Dedifferentiated amniotic fluid mesenchymal stem cell (primary cell): ENCODE results near the gene POLR2L.

Experiments
- DNase-seq: peaks from one replicate; pipeline ENCODE4 v3.0.0-alpha.2; 2016; ENCODE audit errors: extremely low spot score

The POLR2L gene

DNA sequence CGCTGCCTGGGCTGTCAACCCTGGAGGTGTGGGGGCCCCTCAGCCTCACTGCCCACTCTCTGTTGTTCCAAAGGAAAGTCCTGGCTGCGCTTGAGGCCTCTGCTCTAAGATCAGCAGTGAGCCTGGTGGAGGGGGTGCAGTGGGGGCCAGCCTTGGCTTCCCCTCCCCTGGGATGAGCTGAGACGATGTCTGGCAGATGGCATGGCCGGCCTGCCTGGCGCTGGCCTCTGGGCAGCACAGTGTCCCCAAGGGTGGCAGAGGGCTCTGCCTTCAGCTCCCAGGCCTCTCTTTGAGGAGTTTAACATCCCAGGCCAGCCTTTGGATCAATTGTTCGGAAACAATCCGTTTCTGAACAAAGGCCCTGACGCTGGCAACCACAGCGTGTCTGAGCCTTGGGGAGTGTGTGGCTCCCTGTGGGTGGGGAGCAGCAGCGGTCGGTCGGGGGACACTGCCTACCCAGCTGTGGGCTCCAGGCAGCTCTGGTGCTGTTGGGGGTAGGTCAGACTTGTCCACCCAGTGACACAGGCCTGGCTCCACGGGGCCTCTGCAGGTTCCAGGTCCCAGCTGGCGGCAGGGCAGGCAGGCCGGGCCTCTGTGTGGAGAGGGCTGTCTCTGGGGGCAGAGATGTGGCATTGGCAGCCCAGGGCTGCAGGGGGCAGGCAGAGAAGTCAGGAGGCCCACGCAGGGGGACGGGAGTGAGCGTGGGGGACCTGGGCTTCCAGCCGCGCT is 12.4 kb upstream of the POLR2L start:
- DNase-seq: no peak

DNA sequence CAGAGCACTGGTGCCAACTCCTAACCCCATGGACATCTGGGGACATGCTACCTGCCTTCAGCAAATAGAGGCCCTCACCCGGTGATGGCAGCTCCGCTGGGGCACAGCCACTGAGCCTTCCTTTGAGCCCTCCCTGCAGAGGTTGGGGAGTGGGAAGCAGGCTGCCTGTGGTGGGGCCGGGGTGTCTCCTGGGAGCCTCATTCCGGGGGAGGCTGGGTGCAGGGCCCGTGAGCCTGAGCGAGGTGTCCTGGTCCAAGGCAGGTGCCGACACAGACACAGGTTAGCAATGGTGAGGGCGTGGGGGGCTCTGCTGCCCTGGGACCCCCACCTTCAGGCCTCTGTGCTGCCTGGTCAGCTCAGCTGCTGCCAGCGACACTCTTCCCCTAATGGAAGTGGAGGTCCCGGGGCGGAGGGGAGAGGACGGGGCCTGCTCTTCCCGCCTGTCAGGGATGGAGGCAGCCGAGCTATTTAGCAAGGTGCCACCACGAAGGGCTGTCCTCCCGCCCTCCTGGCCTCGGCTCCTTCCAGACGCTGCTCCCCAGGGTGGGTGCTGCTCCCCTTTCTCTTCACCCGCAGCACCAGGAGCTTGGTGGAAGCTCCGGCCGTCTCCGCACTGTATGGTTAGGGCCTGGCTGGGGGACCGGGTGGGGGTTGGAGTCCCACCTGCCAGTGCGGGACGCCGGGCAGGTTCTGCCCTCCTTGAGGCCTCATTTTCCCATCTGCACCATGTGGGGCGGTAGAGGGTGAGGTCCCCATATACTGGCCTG is 11.5 kb upstream of the POLR2L start:
- DNase-seq: no peak

GRCh38 chr11:852762-853161 is 10.4 kb upstream of the POLR2L start:
- DNase-seq: no peak

DNA sequence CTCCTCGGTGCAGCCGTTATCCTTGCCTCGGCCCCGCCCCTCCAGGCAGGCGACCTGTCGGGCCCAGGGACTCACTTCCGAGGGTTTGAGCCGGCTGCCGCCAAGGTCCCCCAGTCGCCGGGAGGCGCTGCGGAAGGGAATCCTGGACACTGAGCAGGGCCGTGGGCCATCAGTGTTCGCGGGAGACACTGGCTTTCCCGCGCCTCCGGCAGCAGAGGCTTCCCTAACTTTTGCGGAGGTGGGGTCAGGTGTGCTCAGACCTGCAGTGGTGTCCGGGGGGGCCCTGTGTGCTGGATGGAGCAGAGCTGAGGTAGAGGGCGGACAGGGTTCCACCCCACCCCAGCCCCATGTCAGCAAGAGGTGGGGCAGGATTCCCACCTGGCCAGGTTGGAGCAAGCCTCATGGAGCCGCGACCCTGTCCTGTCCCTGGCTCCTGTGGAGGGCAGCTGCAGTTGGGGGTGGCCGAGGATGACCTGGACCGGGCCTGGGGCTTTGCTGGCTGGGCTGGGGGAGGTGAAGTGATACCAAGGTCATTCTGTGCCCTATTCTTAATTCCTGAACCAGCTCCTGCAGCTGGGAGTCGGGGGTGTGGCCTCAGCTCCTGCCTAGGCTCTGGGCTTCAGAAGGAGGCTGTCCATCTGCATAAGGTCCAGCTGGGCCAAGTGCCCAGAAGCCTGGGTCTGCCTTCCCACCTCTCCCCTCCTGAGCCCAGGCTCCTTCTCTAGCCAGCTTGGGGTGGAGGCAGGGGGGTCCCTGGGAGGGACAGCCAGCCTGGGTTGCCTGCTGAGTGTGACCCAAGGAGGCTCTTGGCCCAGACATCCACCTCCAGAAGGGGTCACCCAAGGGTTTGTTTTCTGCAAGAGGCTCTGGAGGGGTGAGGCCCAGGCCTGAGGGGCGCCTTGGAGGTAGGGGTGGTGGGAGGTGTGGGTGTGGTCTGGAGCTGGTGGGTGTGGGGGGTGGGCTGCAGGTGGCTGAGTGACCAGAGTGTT is 8.7 kb upstream of the POLR2L start:
- no peak for DNase-seq

DNA sequence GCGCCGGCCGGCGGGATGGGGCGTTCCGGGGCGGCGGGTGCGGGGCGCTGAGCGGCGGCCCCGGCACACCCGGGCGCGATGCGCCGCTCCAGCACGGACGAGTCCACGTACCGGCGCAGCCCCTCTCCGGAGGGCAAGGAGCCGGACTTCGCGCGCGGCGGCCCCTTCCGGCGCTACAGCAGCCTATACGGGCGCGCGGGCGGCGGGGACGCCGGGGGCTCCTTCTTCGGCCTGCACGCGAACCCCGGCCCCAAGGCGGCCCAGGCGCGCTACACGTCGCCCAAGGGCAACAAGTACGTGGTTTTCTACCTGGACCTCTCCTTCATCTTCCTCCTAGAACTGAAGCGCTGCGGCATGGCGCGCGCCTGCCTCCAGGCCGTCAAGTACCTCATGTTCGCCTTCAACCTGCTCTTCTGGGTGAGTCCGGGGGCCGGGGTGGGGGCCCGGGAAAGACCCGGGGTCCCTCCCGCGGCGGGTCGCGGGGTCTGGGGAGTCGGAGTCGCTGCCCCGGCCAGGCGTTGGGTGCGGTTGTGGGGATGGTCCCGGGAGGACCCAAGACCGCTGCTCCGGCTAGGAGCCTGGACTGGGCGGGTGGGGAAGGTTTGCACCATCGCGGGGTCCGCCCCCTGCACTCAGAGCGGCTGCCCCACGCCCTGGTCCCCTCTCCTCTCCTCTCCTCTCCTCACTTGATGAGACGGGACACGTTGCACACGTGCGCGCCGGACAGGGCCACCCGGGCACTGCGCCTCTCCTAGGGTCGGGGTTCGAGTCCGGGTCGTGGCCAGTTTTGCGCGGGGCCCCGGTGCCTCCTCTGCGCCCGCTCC is 7.8 kb upstream of the POLR2L start:
- DNase-seq: no peak

DNA sequence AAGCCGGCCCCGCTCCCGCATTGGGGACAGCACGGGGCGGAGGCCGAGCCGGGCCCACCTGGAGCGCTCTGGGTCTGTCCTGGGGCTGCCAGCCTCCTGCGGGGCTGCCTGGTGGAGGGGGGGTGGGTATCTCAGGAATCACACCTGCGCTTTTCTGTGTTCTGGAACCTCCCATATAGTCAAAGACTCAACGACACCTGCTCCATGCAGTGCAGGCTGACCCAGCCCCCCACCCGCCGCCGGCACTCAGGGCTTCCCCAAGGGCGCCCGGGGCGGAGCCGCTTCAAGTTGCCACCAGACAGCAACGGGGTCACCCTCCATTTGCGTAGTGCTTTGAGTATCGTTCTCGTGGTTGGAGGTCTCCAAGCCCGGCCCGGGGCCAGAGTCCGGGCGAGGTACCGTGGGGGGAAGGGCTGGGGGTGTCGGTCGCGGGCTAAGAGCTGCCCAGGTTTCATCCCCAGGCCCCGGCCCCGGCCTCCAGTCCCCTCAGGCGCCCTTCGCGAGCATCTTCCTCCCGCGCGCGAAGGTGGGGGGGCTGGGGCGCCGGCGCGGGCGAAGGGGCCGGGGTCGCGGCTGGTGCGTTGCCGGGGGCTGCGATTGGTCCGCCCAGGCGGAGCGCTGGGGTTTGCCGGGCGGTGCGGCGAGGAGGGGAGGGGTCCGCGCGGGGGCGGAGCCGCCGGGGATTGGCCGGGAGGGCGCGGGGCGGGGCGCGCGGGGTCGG is 6.9 kb upstream of the POLR2L start:
- DNase-seq: no peak

- no peak for DNase-seq
Measured at GRCh38 chr11:848380-848931, 6.1 kb upstream of the POLR2L start.

DNA sequence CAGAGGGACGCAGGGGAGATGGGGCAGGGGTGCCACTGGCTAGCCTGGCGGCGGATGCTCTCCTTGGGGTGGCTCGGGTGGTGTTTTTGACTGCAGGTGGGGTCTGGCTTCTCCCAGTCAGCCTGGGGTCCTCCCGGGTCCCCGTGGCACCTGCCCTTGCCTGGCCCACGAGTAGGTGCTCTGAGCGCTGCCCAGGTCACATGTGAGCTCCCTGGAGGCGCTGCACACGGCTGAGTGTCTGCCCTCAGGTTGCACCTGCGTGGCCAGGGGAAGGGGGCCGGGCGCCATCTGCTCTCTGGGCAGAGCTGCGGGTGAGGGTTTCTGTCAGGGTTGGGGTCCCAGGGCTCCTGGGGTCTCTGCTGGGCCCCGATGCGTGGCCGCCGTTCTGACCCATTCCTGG is 5.5 kb upstream of the POLR2L start:
- no peak for DNase-seq

- DNase-seq: no peak
Measured at GRCh38 chr11:846496-847098, 4.3 kb upstream of the POLR2L start.

DNA sequence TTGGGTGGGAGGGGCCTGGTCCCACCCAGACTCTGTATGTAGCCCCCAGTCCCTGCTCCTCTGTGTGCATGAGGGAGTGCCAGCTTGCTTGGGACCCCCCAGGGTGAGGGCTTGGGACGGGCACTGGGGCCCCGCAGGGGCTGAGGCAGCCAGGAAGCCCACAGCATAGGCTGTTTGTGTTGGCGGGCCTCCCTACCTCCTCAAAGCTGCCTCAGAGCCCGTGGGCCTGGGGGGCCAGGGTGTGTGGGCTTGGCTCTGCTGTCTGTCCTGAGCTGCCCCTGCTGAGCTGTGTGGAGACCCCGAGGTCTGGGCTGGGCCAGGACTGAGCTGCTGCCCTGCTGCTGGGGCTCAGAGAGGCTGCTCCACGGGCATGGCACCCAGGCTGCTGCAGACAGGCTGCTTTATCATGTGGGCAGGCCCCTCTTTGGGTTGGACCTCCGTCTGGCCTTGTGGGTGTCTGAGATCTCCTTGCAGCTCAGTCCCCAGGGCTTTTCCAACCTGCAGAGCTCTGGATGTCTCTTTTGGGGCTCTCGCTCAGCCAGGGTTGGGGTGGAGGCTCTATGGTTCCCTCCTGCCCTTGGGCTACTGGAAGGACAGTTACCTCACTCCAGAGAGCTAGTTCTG is 3.7 kb upstream of the POLR2L start:
- DNase-seq: no peak

DNA sequence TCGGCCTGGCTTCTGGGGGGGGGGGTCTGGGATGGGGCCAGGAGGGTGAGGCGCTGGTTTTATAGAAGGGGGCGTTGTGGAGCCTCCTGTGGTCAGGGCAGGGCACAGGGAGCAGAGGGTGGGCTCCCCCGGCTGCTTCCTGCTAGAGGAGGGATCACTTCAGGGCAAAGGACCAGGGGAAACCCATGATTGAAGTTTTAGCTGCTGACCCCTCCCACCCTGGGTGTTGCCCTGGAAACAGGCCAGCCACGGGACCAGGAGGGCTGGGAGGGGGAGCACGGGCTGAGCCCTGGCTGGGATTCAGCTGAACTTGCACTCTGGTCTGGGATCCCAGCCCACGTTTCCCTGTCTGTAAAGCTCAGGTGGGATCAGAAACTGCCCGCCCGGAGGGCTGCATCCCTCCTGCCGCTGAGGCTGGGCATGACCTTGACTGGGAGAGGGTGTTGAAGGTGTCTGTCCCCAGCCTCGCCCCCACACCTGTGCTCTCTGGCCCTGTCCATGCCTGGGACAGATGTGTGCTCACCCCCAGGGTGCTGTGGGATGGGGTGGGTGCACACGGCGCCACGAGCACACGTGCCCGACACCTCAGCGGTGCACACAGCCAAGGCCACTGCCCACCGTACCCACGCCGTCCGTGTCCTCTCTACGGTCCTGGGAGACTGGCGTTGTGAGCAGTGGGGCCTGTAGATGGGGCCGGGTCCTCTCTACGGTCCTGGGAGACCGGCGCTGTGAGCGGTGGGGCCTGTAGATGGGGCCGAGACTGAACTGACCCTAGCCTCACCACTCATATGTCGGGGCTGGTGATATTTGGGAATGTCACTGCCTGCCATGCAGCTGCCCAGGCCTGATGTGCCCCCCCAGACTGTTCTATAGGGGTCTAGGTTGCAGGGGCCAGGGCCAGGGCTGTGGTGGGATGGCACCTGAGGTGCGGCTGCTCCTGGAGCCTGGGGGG is 2.6 kb upstream of the POLR2L start:
- DNase-seq: peak; percentile 82

DNA sequence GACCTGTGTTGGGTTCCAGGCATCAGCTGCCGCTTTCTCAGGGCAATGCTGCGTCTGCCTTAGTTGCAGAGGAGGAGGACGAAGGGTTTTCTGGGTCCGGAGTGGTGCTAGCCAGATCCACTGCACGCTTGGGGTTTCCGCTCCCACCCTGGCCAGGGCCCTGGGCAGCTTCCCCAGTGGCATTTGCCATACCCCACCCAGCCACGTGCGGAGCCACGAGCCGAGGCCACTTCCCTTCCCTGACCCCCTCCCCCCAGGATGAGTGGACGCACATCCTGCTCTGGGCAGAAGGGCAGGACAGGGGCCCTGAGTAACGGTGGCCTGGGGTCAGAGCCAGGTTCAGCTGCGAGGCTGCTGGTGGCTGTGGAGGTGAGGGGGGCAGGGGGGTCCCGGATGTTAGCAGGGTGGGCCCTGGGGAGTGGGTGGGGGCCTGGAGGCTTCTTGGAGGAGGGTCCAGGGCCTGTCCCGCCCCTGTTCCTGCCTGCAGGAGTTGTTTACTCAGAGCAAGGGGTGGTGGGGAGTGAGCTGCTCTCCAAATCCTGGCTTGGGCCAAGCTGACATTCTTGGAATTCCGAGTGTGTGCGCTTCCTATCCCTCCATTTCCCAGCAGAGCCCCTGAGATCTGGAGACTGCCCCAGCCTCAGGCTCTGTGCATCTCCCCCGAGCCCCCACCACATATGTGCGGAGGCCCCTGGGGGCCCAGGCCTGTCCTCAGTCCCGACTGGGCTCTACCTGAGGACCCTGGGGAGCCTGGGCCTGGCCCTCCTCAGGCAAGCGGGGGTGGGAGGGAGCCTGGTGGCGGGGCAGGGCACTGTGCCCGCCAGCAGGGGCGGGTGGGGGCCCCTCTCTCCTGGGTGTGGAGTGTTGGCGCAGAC is 1.7 kb upstream of the POLR2L start:
- DNase-seq: peak; percentile 95

GRCh38 chr11:843086-843734 is 881 bp upstream of the POLR2L start:
- DNase-seq: no peak

DNA sequence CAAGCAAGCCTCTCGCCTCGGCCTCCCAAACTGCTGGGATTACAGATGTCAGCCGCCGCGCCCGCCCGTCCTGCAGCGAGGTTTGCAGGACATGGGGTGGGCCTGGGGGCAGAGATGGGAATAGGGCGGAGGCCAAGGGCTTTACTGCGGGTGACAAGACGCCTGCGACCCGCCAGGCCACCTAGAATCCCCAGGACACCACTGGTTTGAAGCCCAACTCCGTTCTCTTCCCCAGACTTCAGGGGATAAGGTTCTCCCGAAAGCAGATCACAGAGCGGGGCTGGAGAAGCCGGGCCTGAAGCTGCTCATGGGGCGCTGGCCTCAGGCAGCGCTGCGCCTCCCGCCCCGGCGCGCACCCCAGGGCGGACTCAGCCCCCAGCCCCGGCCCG is 354 bp downstream of the POLR2L start:
- no peak for DNase-seq

DNA sequence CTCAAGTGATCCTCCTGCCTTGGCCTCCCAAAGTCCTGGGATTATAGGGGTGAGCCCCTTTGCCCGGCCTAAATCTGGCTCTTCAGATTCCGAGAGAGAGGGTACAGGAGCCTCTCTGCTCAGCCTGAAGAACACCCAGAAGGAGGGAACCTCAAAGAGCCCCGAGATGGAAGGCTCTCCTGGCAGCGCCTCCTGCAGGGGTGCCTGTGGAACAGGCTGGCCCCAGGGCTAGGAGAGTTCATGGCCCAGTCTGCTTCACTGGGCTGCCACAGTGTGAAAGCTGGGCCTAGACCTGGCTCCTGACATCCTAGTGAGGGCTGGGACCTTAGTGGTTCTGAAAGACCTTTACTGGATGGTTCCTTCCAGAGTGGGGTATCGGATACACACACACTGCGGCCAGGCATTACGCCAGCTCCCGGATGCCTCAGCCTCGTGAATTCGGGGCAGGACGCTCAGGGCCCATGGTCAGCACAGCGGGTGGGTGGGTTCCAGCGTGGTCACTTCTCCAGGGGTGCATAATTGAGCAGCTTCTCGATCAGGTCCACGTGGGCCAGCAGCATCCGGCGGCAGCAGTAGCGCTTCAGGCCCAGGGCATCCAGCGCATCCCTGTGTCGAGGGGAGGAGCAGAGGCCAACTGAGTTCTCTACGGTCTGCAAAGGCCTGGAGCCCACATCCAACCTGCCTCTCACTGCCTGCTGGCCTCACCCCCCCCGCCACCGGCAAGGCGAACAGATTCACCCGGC is 2.3 kb downstream of the POLR2L start:
- DNase-seq: no peak

- no peak for DNase-seq
Measured at GRCh38 chr11:839280-839623, 3.1 kb downstream of the POLR2L start.
